SK-N-SH (cell line): ENCODE results near the gene PPM1A. TPM values are rescaled to one million over a fixed set of nuclear protein-coding genes. Genes with fewer than 3 reads are reported as not detected.

ENCODE experiments used
- CTCF ChIA-PET: fragments of 300-600, 350-600 bp; formaldehyde crosslinking; extraction: SDS; loops from one replicate; lab custom pipeline; 2021; lab: Yijun Ruan, JAX
- POLR2A ChIA-PET: fragments of 350-600 bp; sonication (Branson Sonifier 250); formaldehyde crosslinking; extraction: SDS; loops from one replicate; lab custom pipeline; 2020; ENCODE audit warnings: antibody characterized with exemption, inconsistent platforms; lab: Yijun Ruan, JAX
- DNase-seq: peaks from one replicate; pipeline ENCODE4 v3.0.0; 2012
- H2AFZ ChIP-seq: fragments of 200-600 bp; sonication (generic); 2 replicates; pipeline ENCODE4 v1.8.1; 2016; ENCODE audit warnings: antibody characterized with exemption, mild to moderate bottlenecking, low read depth
- H3F3A ChIP-seq: fragments of 200-600 bp; sonication (generic); replicated peaks from 2 replicates; pipeline ENCODE3; 2016; ENCODE audit warnings: antibody characterized with exemption, mild to moderate bottlenecking; ENCODE audit not compliant: insufficient read depth
- H3K27ac ChIP-seq, 2 experiments: fragments of 200-500 bp in 1 of 2; fragments of 200-600 bp in 1 of 2; sonication (Bioruptor generic) in 1 of 2; sonication (generic), shearing (Covaris generic) in 1 of 2; 2 replicates each; pipeline versions ENCODE4 v1.5.1 to v1.6.1; 2014 to 2016; ENCODE audit warnings: low read depth in 2 of 2, inconsistent platforms in 1 of 2, low read length in 1 of 2, mild to moderate bottlenecking in 1 of 2, mixed read lengths in 1 of 2
- H3K27me3 ChIP-seq: fragments of 200-600 bp; sonication (generic), shearing (Covaris generic); 2 replicates; pipeline ENCODE4 v1.6.1; 2016; ENCODE audit warnings: mixed run types; ENCODE audit not compliant: insufficient read depth
- H3K36me3 ChIP-seq, 2 experiments: fragments of 200-500 bp in 1 of 2; fragments of 200-600 bp in 1 of 2; sonication (Bioruptor generic) in 1 of 2; sonication (generic) in 1 of 2; replicated peaks in 1 of 2; 2 replicates each; pipeline versions ENCODE3 to v1.5.1; 2014 to 2016; ENCODE audit warnings: low read length in 1 of 2, mild to moderate bottlenecking in 1 of 2; ENCODE audit not compliant: insufficient read depth in 2 of 2, control insufficient read depth in 1 of 2
- H3K4me1 ChIP-seq, 2 experiments: fragments of 200-500 bp in 1 of 2; fragments of 200-600 bp in 1 of 2; sonication (Bioruptor generic) in 1 of 2; sonication (generic), shearing (Covaris generic) in 1 of 2; 2 replicates each; pipeline versions ENCODE4 v1.5.1 to v1.6.1; 2014 to 2016; ENCODE audit warnings: low read depth in 1 of 2, low read length in 1 of 2, mixed run types in 1 of 2; ENCODE audit not compliant: insufficient read depth in 2 of 2, control insufficient read depth in 1 of 2
- H3K4me2 ChIP-seq: fragments of 200-600 bp; sonication (generic), shearing (Covaris generic); 2 replicates; pipeline ENCODE4 v1.6.1; 2017; ENCODE audit warnings: mixed run types
- H3K4me3 ChIP-seq, 2 experiments: fragments of 200-500 bp in 1 of 2; fragments of 200-600 bp in 1 of 2; sonication (Bioruptor generic) in 1 of 2; sonication (generic), shearing (Covaris generic) in 1 of 2; 2 replicates each; pipeline versions ENCODE4 v1.5.1 to v1.8.1; 2014 to 2016; ENCODE audit warnings: low read depth in 2 of 2, inconsistent platforms in 1 of 2, low read length in 1 of 2, mild to moderate bottlenecking in 1 of 2, mixed read lengths in 1 of 2, moderate library complexity in 1 of 2
- H3K79me2 ChIP-seq: fragments of 200-600 bp; sonication (generic); 2 replicates; pipeline ENCODE4 v1.8.1; 2017; ENCODE audit warnings: mild to moderate bottlenecking; ENCODE audit not compliant: insufficient read depth
- H3K9ac ChIP-seq: fragments of 200-600 bp; sonication (generic); 2 replicates; pipeline ENCODE4 v1.6.1; 2017; ENCODE audit warnings: mixed run types
- H3K9me2 ChIP-seq: fragments of 200-600 bp; sonication (generic); 2 replicates; pipeline ENCODE4 v1.6.1; 2017; ENCODE audit warnings: mixed run types
- H3K9me3 ChIP-seq: fragments of 200-600 bp; sonication (generic); 2 replicates; pipeline ENCODE4 v1.6.1; 2017; ENCODE audit warnings: mixed run types, mild to moderate bottlenecking, moderate library complexity
- H4K20me1 ChIP-seq: fragments of 200-600 bp; sonication (generic); 2 replicates; pipeline ENCODE4 v1.6.1; 2017; ENCODE audit warnings: mild to moderate bottlenecking, mixed run types; ENCODE audit not compliant: insufficient read depth
- CHD2 ChIP-seq: fragments of 150-350 bp; IDR thresholded peaks from 2 replicates; pipeline ENCODE4 v1.6.1; 2018; ENCODE audit warnings: low read length; ENCODE audit not compliant: partially characterized antibody
- EZH2phosphoT487 ChIP-seq: fragments of 200-600 bp; sonication (generic); IDR thresholded peaks from 2 replicates; pipeline ENCODE4 v1.6.1; 2017; ENCODE audit warnings: low read depth, mixed run types, mild to moderate bottlenecking, antibody characterized with exemption, moderate library complexity, borderline replicate concordance
- FOXJ3 ChIP-seq: sonication (generic); formaldehyde crosslinking; IDR thresholded peaks from 2 replicates; pipeline ENCODE4 v1.5.1; 2020; ENCODE audit warnings: mild to moderate bottlenecking, missing genetic modification reagents
- GABPA ChIP-seq: IDR thresholded peaks from 2 replicates; pipeline ENCODE4 v1.4.0; 2012; ENCODE audit warnings: low read depth, mild to moderate bottlenecking
- JUND ChIP-seq: IDR thresholded peaks from 2 replicates; pipeline ENCODE4 v1.4.0; 2012
- MEF2A ChIP-seq: IDR thresholded peaks from 2 replicates; pipeline ENCODE4 v1.4.0; 2012; ENCODE audit warnings: low read depth, borderline replicate concordance
- MXI1 ChIP-seq: IDR thresholded peaks from 2 replicates; pipeline ENCODE4 v1.6.1; 2012; ENCODE audit warnings: mild to moderate bottlenecking, low read depth, low read length, improper control_type of control experiment
- NFIC ChIP-seq: IDR thresholded peaks from 2 replicates; pipeline ENCODE4 v1.4.0; 2012; ENCODE audit warnings: borderline replicate concordance
- RFX5 ChIP-seq: IDR thresholded peaks from 2 replicates; pipeline ENCODE4 v1.6.1; 2012; ENCODE audit warnings: mild to moderate bottlenecking, improper control_type of control experiment, low read length
- SIN3A ChIP-seq: IDR thresholded peaks from 2 replicates; pipeline ENCODE4 v1.6.1; 2012; ENCODE audit warnings: low read depth, mild to moderate bottlenecking, low read length, moderate library complexity, borderline replicate concordance
- TCF12 ChIP-seq: IDR thresholded peaks from 2 replicates; pipeline ENCODE4 v1.4.0; 2012
- TEAD4 ChIP-seq: IDR thresholded peaks from 2 replicates; pipeline ENCODE4 v1.4.0; 2012; ENCODE audit warnings: mild to moderate bottlenecking, borderline replicate concordance; ENCODE audit not compliant: insufficient read depth
- YY1 ChIP-seq: IDR thresholded peaks from 2 replicates; pipeline ENCODE4 v1.4.0; 2012; ENCODE audit warnings: low read depth, mild to moderate bottlenecking
- WGBS: methylation state at CpG from one replicate; pipeline ENCODE4 v1.1.6; 2017; ENCODE audit warnings: low lambda C conversion rate; 5-methylcytosine and 5-hydroxymethylcytosine counted together
- polyA plus RNA-seq, 3 experiments: library from polyadenylated mRNA; depleted of rRNA; stranded (reverse); fragments of >200 nt; gene quantifications; 2 replicates each; pipeline ENCODE4 v1.2.3, GENCODE V29; 2012
- TF ChIP-seq, protein P1 (sequence below): IDR thresholded peaks from 2 replicates; pipeline ENCODE4 v1.6.1; 2012; ENCODE audit warnings: mild to moderate bottlenecking, low read depth, low read length, moderate library complexity
- TF ChIP-seq, protein P2 (sequence below): IDR thresholded peaks from 2 replicates; pipeline ENCODE4 v1.4.0; 2012; ENCODE audit warnings: low read depth, borderline replicate concordance
- TF ChIP-seq, protein P3 (sequence below): IDR thresholded peaks from 2 replicates; pipeline ENCODE4 v1.4.0; 2012; ENCODE audit warnings: low read depth
- TF ChIP-seq, protein P4 (sequence below): fragments of 150-350 bp; IDR thresholded peaks from 2 replicates; pipeline ENCODE4 v1.6.1; 2017; ENCODE audit warnings: antibody characterized with exemption, low read length, low read depth, borderline replicate concordance
- TF ChIP-seq, protein P5 (sequence below): IDR thresholded peaks from 2 replicates; pipeline ENCODE4 v1.4.0; 2012; ENCODE audit warnings: low read depth, borderline replicate concordance
- TF ChIP-seq, protein P6 (sequence below): fragments of 150-350 bp; IDR thresholded peaks from 2 replicates; pipeline ENCODE4 v1.6.1; 2016; ENCODE audit warnings: mild to moderate bottlenecking, low read depth, low read length

Gene PPM1A
- polyA plus RNA-seq, 1 of the 3 experiments (the other 2 are of a cell fraction): 12.3 TPM

DNA sequence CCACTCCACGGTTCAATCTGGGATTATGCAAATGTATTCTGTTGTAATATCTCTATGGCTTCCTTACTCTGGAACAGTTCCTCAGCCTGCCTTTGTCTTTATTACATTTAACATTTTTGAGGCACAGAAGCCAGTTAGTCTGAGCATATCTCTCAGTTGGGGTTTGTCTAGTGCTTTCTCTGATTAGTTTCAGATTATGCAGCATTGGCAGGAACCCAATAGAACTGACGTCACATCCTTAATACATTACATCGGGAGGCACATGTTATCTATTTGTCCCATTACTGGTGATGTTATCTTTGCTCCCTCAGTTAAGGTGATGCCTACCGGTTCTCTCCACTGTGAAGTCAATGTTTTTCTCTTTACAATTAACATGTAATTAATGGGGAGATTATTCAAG lies 62.4 kb downstream of the PPM1A start (continued):
- TF ChIP-seq RFX5: peak; percentile 44; the same call in 1 of the 2 replicates
- no peak for TF ChIP-seq YY1
- no peak for TF ChIP-seq FOXJ3 (CRISPR knock-in tag)
- no peak for TF ChIP-seq GABPA
- TF ChIP-seq TEAD4: 0 out of 2 replicates have a peak, but pooled peaks have one; percentile 10
- peak; percentile 78 for TF ChIP-seq NFIC
- TF ChIP-seq, protein P1, sequence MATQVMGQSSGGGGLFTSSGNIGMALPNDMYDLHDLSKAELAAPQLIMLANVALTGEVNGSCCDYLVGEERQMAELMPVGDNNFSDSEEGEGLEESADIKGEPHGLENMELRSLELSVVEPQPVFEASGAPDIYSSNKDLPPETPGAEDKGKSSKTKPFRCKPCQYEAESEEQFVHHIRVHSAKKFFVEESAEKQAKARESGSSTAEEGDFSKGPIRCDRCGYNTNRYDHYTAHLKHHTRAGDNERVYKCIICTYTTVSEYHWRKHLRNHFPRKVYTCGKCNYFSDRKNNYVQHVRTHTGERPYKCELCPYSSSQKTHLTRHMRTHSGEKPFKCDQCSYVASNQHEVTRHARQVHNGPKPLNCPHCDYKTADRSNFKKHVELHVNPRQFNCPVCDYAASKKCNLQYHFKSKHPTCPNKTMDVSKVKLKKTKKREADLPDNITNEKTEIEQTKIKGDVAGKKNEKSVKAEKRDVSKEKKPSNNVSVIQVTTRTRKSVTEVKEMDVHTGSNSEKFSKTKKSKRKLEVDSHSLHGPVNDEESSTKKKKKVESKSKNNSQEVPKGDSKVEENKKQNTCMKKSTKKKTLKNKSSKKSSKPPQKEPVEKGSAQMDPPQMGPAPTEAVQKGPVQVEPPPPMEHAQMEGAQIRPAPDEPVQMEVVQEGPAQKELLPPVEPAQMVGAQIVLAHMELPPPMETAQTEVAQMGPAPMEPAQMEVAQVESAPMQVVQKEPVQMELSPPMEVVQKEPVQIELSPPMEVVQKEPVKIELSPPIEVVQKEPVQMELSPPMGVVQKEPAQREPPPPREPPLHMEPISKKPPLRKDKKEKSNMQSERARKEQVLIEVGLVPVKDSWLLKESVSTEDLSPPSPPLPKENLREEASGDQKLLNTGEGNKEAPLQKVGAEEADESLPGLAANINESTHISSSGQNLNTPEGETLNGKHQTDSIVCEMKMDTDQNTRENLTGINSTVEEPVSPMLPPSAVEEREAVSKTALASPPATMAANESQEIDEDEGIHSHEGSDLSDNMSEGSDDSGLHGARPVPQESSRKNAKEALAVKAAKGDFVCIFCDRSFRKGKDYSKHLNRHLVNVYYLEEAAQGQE: no peak
- TF ChIP-seq TCF12: peak; percentile 82
- TF ChIP-seq EZH2phosphoT487: no peak
- peak; percentile 39; the same call in 1 of the 2 replicates for TF ChIP-seq JUND
- TF ChIP-seq, all 33 proteins: peak for 12

DNA sequence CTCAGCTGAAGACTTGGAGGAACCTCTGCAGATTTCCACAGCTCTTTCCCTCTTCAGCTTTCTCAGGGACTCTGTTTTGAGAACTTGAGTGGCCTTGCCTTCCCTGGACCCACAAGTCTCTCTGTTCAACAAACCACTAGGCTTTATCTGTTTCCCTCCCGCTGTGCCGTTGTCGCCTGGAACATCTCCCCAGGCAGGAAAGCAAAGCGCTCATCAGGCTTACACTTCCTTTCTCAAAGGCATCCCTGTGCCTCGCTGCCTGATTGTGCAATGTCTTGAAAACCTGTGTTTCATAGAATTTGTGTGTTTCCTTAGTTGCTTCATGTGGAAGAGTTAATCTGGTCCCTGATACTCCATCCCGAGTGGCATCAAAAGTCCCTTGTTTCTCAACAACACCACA lies 64.1 kb downstream of the PPM1A start:
- no peak for TF ChIP-seq CHD2
- TF ChIP-seq MEF2A: no peak
- TF ChIP-seq SIN3A: no peak
- TF ChIP-seq, protein P2, sequence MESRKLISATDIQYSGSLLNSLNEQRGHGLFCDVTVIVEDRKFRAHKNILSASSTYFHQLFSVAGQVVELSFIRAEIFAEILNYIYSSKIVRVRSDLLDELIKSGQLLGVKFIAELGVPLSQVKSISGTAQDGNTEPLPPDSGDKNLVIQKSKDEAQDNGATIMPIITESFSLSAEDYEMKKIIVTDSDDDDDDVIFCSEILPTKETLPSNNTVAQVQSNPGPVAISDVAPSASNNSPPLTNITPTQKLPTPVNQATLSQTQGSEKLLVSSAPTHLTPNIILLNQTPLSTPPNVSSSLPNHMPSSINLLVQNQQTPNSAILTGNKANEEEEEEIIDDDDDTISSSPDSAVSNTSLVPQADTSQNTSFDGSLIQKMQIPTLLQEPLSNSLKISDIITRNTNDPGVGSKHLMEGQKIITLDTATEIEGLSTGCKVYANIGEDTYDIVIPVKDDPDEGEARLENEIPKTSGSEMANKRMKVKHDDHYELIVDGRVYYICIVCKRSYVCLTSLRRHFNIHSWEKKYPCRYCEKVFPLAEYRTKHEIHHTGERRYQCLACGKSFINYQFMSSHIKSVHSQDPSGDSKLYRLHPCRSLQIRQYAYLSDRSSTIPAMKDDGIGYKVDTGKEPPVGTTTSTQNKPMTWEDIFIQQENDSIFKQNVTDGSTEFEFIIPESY: no peak
- TF ChIP-seq, protein P3, sequence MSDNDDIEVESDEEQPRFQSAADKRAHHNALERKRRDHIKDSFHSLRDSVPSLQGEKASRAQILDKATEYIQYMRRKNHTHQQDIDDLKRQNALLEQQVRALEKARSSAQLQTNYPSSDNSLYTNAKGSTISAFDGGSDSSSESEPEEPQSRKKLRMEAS: no peak
- no peak for TF ChIP-seq FOXJ3 (CRISPR knock-in tag)
- TF ChIP-seq, protein P4, sequence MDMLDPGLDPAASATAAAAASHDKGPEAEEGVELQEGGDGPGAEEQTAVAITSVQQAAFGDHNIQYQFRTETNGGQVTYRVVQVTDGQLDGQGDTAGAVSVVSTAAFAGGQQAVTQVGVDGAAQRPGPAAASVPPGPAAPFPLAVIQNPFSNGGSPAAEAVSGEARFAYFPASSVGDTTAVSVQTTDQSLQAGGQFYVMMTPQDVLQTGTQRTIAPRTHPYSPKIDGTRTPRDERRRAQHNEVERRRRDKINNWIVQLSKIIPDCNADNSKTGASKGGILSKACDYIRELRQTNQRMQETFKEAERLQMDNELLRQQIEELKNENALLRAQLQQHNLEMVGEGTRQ: no peak
- TF ChIP-seq, protein P5, sequence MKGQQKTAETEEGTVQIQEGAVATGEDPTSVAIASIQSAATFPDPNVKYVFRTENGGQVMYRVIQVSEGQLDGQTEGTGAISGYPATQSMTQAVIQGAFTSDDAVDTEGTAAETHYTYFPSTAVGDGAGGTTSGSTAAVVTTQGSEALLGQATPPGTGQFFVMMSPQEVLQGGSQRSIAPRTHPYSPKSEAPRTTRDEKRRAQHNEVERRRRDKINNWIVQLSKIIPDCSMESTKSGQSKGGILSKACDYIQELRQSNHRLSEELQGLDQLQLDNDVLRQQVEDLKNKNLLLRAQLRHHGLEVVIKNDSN: no peak
- TF ChIP-seq YY1: no peak
- TF ChIP-seq TEAD4: no peak
- TF ChIP-seq, protein P6, sequence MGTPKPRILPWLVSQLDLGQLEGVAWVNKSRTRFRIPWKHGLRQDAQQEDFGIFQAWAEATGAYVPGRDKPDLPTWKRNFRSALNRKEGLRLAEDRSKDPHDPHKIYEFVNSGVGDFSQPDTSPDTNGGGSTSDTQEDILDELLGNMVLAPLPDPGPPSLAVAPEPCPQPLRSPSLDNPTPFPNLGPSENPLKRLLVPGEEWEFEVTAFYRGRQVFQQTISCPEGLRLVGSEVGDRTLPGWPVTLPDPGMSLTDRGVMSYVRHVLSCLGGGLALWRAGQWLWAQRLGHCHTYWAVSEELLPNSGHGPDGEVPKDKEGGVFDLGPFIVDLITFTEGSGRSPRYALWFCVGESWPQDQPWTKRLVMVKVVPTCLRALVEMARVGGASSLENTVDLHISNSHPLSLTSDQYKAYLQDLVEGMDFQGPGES: no peak
- TF ChIP-seq MXI1: no peak
- CTCF ChIA-PET: interaction anchor here (0.7 to 1.4 kb wide), 2 partner anchors 8 to 12 kb away, joined by 3 to 4 read pairs; no protein-coding TSS in a partner anchor
- 89% methylated on average over 6 of the region's 6 CpGs for WGBS
- POLR2A ChIA-PET: interaction anchor here (1.5 kb wide), 1 partner anchor 13 kb away, joined by 3 read pairs; no protein-coding TSS in a partner anchor
- Histone ChIP-seq H3K4me1 (peaks cover 6 to 14% of the 10 kb centered on the region in 2 experiments; a peak in 3 of 4 replicates), H3K4me3 (no peak overlapping the region), H3K79me2 (no peaks in the 10 kb centered on the region), H3K9me3 (no peaks in the 10 kb centered on the region), H3K27ac (no peak overlapping the region; a peak in 1 of 4 replicates), H3K9me2 (no peaks in the 10 kb centered on the region), H3K36me3 (no peaks in the 10 kb centered on the region), H2AFZ (no peak overlapping the region), H3K27me3 (no peaks in the 10 kb centered on the region; the same call in 1 of the 2 replicates), H4K20me1 (no peaks in the 10 kb centered on the region), H3F3A (no peaks in the 10 kb centered on the region), H3K4me2 (no peak overlapping the region), H3K9ac (no peak overlapping the region)
- DNase-seq: no peak
